GM12892 (cell line): ENCODE measurements around the gene CHMP1A.

Experiments used
- POLR2A ChIP-seq: IDR thresholded peaks from 2 replicates; pipeline ENCODE4 v1.6.1; 2011; ENCODE audit warnings: low read depth, low read length, control low read depth
- TAF1 ChIP-seq: IDR thresholded peaks from 2 replicates; pipeline ENCODE4 v1.6.1; 2011; ENCODE audit warnings: low read depth, mild to moderate bottlenecking, control low read depth, low read length, borderline replicate concordance

- TF ChIP-seq TAF1 (no peak), POLR2A (no peak)
Measured at GRCh38 chr16:89617036-89617435, 40.5 kb downstream of the CHMP1A start.
